ENCODE measurements around the gene AUNIP.

Gene AUNIP

DNA sequence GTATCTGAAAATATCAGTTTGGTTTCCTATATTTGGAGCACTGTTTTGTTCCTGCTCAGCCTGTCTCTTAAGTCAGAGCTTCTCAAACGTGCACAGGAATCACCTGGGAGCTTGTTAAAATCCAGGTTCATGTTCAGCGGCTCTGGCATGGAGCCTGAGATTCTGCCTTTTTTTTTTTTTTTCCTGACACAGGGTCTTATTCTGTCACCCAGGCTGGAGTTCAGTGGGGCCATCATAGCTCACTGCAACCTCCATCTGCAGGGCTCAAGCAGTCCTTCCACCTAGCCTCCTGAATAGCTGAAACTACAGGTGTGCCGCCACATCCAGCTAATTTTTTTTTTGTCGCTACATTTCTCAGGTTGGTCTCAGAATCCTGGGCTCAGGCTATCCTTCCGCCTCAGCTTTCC lies 71.5 kb downstream of the AUNIP start:
- no peak for DNase-seq

DNA sequence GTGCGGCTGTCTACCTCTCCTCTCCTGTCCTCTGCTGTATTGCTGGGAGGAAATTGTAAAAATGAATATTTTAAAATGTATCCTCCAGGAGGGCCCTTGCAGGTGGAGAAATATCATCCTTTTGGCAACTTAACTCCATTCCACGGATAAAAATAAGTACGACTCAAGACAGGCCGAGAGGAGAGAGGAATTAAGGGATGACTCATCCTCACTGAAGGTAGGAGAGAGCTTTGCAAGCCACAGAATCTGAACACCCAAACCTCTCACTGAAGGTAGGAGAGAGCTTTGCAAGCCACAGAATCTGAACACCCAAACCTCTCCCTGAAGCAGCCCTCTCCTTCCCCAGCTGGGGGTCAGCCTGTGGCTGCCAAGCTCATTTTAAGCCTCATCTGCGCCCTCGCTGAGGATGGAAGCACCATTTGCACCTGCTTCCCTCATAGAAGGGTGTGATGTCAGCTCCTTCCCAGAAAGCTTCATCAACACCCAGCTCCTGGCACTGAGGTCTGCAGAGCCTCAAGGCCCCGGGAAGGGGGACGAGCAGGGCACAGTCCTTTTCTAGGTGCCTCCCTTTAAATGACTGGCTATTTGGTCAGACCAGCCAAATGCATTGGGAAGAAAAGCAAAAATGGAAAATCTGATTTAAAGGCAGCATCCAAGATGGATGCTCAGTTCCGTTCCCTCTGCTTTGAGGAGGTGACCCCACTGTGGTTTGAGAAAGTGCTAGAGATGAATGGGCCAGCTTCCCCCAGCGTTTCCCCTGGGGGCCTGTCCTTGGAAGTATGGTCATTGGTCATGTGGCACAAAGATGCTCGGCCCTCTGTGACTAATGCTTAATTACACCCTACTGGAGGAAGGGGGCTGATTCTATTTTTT lies 72.1 kb downstream of the AUNIP start:
- no peak for DNase-seq

DNA sequence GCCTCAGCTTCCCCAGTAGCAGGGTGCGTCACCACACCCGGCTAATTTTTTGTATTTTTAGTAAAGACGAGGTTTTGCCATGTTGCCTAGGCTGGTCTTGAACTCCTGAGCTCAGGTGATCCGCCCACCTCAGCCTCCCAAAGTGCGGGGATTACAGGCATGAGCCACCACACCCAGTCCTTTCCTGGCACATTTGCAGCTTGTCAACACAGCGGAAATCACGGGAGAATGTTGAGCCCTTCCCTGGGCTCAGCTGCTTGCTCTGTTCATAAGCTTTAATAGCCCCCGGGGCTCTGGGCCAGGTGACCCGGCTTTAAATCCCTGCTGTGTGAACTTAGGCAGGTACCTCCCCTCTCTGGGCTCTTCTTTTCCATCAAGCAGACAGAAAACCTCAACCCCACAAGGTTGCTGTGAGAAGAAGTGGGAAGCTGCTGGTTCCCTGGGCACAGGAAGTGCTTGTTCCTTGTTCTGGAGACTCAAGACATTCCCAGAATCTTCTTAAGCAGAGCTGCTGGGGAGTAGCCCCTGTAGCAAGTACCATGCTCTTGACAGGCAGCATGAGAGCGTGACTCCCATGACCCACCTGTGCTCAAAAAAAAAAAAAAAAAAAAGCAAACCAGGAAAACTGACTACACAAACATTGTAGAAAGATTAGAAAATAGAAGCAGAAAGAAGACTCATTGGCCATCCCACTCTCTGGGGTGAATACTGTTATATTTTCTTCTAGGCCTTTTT lies 73.8 kb downstream of the AUNIP start:
- no peak for DNase-seq

DNA sequence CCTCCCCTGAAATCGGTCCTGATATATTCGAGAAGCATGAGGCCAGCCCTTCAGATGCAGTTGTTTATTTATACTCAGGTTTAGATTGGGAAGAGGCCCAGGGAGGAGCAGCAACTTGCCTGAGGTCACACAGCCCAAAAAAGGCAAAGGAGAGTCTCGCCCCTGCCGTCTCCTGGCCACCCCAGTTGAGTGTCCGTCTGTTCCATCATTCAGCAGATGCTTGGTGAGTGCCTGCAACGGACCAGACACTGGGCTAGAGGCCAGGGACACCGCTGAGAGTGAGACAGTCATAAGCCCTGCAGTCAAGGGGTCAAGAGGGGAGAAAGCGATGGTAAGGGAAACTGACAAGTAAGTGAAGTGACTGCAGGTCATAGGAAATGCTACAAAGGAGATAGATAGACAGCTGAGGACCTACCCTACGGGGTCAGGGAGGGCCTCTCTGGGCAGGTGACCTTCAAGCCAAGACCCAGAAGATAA lies 74.6 kb downstream of the AUNIP start:
- DNase-seq = no peak
